Right ventricle myocardium superior (tissue), 1 donor: ENCODE results near the gene DCLK2. TPM values are rescaled to one million over a fixed set of nuclear protein-coding genes. Genes with fewer than 3 reads are reported as not detected.
A peak's percentile ranks its signal among the peaks of the same experiment; 100 is the strongest.

ENCODE experiments used
- ATAC-seq: fragments of 200-7000 bp; cut with Tn5 transposase; one replicate; pipeline ENCODE4 v1.9.1; 2020; ENCODE audit warnings: mild to moderate bottlenecking; ENCODE audit not compliant: poor library complexity
- DNase-seq: peaks from one replicate; pipeline ENCODE4 v3.0.0-alpha.2; 2020
- intact Hi-C: fragments of 100-400 bp; cut with DNase I; formaldehyde crosslinking; loops from one replicate; pipeline ENCODE4 v1.11.2; 2022
- long read RNA-seq: library from polyadenylated mRNA; unstranded; transcript quantifications from one replicate; pipeline ENCODE4 v2.0.0, GENCODE V29; 2021
- total RNA-seq: library from RNA; stranded (reverse); fragmentation: NEBNext Ultra II Directional; extraction: Animal tissue kit (Norgen Biotek cat#: 25700); gene quantifications from one replicate; pipeline ENCODE4 v1.2.1, GENCODE V29; 2021
- donor health status: DM: no; HTN: yes; CAD: no; lungs with severe emphysema.

The DCLK2 gene
- total RNA-seq = 19.9 TPM
- long read RNA-seq, full-length matches to known transcripts = 18 of 35 reads
- long read RNA-seq, partial matches to known transcripts = 4 of 35 reads
- long read RNA-seq, other reads (novel, unspliced or antisense) = 13 of 35 reads

DNA sequence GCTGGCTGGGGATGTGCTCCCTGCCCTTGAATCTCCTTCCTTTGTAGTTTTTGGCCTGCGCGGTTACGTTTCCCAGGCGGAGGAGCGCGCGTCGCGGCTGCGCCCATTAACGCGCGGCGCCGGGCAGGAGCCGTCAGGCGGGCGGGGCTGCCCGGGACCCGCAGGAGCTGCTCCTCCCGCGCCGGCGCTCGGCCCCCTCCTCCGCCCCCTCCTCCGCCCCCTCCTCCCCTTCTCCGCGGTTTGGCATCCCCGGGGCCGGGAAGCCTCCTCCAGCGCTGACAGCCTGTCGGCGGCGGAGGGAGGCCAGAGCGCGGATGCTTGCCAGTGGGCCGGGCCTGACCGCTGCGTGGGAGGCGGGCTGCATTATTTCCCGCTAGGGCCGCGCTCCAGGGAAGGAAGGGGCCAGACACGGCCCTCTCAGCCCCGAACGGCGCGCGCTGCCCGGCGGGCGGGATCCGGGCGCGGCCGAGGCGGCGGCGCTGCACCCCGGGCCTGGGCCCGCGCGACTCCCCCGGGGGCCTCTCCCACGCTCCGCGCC lies at the start of gene DCLK2:
Gene DCLK2 (plus strand): TSS at position 405 of the 538 bp plus-strand sequence. CDS start 583 bp downstream, outside the sequence.
- peak; percentile 90 for ATAC-seq
- intact Hi-C loops = loop anchor here (5.0 kb wide), 1 partner anchor 129 kb away; no protein-coding TSS in a partner anchor

DNA sequence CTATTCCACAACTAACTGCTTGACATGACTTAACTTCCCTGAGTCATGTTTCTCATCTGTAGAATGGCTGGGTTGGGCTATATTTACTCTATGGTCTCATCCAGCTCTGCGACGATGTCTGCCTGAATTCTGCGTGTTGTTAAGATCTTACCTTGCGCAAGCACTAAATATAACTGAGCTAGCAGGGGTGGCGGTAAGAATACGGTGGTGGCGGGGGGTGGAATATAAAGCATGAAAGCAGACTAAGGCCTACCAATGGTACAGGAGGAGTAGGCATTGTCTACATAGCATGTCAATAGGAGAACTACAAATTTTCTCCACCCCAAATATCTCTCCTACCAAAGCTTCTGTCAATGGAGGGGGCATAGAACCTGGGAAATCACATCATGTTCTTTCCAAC lies 45.7 kb upstream of the DCLK2 start:
- DNase-seq (no peak), ATAC-seq (no peak)
- intact Hi-C loops = no loop called here

More for the DNA sequence above, at the start of gene DCLK2:
- DNase-seq = peak; percentile 90

DNA sequence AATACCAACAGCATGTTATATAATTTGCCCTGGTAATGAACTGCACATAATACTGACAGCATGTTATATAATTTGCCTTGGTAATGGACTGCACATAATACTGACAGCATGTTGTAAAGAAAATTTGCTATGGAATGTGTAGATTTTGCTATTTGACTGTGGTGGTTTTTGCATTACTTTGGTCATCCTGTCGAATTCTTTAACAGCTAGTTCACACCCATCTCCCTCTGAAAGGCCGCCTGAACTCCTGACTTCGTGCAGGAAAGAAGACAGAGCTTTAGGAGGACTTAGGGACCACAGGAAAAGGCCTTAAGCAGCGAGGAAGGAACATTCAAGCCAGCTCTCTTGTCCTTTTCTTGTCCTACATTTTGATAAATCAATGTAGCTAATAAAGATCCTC lies 45.2 kb upstream of the DCLK2 start:
- ATAC-seq (no peak), DNase-seq (no peak)
- intact Hi-C loops = no loop called here

DNA sequence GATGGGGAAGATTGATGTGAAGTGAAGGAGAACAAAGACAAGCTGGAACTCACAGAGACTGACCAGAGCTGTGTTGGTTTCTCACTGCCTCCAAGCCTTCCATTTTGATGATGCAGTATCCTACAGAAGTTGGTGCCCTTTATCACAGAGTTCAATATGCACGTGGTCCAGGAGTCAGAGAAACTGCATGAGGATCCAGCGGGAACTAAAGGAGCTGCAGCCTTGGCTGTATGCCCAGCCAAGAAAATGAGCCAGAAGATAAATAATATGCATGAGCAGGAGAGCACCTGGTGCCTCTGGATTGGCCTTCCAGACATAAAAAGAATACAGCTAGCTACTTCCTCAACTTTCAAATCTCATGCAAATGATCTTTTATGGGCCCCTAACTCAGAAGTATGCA lies 44.3 kb upstream of the DCLK2 start:
- DNase-seq (no peak), ATAC-seq (peak; percentile 67)
- intact Hi-C loops = no loop called here

DNA sequence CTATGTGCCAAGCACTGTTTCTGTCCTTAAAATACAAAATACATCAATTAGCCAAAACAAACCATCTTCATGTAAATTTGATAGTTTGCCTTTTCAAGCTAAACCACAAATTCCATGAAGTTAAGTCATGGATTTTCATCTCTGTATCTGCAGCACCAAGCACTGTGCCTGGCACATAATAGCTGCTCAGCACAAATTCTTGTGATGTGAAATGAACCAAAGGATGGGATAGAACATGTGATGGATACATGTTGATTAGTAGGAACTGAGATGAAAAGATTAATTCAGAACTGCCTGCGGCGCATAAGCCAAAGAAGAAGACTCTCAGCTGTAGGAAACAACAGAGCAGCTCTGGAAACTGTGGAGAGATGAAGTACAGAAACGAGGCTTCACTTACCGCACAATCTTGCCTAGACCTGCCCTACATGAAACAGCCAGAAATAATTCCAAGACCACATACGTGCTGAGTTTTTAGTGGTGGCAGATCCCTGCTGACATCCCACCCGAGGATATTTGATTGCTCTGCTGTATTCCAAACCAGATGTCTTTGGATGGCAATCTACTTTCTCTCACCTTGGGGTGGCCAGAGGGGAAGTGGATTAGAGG lies 40.9 kb upstream of the DCLK2 start:
- ATAC-seq = no peak
- intact Hi-C loops = no loop called here
- DNase-seq = no peak

DNA sequence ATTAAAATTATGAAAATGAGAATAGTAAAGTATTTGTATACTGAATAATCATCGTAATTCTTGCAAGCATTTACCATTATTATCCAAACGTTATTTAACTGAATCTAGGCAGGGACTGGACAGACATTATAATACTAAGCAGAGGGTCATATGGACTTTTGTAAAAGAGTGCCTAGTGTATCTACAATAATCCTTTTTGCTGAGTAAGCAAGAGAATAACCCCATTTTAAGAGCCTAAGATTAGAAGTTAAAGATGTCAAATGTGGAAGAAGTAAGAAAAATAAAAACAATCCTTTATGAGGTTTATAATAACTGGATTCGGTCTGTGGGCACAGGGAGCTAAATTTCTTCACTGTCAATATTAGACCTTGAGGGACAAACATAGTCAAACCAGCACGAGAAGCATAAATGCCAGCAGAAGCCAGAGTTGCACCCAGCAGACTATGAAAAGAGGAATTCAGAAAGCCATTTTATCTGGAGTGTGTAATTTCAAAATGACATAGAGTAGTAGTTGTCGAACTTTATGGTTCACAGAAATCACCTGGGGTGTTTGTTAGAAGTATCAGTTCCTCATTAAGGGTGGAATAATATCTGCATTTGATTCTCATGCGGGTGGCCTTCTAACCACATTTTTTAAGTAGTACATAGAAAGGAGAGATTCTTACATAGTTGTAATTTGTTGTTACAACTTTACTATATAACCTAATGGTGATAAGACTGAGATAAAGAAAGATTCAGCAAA lies 39.7 kb upstream of the DCLK2 start:
- ATAC-seq (no peak), DNase-seq (no peak)
- intact Hi-C loops = no loop called here

DNA sequence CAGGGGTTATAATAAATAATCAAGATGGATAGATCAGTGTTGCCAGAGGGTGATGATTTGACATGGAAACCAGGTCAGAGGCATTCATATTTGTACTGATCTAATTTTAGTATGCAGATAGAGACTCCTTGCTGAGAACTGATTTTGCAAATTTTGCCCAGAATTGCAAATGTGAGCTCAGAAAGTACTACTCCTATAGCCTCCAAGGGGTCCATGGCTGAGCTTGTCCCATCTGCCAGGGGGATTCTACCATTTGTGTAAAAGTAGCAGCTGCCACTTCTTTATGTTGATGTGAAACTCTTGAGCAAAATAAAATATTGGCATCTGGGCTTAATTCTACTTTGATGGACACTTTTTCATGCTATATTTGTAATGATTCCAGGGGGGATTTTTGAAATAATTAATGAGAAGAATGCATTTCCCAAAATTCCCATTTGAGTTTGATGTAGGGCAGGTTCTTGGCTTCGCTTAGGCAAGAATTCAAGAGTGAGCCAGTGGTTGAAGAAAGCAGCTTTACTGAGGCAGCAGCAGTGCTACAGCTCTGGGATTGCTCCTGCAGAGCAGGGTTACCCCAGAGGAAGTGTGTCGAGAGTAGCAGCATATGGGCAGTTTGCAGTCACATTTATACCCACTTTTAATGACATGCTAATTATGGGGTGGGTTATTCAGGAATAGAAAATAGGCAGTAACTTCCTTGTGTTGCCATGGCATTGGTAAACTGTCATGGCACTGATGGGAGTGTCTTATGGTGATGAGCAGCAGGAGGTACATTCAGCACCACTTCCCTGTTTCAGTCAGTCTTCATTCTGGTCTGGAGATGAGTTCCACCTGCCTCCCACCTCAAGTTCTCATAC lies 38.7 kb upstream of the DCLK2 start:
- ATAC-seq (no peak), DNase-seq (no peak)
- intact Hi-C loops = no loop called here

DNA sequence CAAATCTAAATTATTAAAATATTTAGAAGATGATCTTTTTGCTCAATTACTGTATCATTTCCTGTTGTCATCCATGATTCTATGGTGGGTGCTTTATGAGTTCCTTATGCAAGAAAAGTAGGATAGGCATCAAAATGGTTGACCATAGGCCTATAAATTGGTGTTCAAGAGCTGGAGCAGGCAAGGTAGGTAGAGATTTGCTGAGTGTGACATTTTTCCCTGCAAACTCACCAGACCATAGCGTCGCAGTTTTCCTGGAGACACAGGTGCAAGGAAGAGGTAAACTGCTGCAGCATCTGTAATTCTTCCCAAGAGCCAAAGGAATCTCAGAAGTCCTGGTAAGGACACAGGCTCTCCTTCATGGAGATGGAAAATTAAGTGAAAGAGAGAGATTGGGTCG lies 33.7 kb upstream of the DCLK2 start:
- intact Hi-C loops = no loop called here

DNA sequence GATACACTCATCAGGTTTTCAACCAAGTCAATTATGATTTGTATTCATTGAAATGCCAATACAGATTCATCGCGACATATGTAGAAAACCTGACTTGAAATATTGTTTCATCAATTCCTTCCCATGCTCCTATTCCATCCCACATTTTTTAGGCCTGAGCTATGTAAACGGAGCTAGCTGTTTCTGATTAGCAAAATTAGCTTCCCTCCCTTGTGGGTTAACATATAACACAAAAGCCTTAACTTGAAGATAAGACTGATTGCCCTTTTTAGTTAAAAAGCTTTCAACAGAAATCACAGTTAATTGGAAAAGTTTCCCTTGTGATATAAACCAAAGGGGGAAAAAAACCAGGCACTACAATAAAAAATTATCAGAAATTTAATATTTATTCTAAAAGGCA lies 32.8 kb upstream of the DCLK2 start:
- DNase-seq (no peak), ATAC-seq (no peak)
- intact Hi-C loops = no loop called here

More for the DNA sequence above, 33.7 kb upstream of the DCLK2 start:
- ATAC-seq = no peak
- DNase-seq = no peak

DNA sequence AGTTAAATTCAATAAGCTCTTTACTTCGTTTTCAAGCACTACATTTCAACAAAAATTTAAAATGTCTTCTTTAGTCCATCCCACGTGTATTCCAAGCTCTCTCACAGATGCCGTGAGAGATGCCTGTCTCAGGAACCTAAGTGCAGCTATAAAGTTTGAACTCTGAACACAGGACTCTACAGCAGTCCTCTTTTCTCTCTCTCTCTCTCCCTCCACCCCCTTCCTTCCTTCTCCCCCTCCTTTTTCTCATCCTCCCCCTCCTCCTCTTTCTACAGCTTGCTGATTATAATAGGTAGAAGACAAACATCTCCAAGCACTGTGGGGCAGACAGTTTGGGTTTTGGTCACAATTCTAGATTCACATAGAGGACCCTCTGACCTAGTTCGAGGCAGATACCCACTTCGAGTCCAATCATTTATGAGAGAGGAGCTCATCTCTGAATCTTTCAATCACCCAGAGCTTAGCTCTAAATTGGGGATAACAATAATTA lies 31.5 kb upstream of the DCLK2 start:
- intact Hi-C loops = no loop called here
- ATAC-seq (no peak), DNase-seq (no peak)

DNA sequence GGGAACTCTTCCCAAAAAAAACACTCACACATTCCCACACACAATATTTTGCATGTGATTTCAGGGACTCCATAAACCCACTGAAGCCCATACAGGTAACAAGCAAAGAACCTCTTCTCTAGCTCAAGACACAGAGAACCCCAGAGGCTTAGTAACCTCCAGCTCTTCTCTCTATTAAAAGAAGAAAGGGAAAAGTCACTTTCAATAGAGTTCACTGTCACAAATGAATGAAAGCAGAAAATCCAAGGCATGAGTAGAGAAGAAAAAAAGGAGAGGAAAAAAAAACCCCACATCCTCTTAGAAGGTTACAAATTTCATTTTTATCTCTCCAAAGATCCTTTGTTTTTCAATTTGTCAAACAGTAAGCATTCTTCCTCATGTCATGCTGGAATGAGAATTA lies 30.7 kb upstream of the DCLK2 start:
- ATAC-seq = no peak
- DNase-seq = no peak
- intact Hi-C loops = no loop called here

DNA sequence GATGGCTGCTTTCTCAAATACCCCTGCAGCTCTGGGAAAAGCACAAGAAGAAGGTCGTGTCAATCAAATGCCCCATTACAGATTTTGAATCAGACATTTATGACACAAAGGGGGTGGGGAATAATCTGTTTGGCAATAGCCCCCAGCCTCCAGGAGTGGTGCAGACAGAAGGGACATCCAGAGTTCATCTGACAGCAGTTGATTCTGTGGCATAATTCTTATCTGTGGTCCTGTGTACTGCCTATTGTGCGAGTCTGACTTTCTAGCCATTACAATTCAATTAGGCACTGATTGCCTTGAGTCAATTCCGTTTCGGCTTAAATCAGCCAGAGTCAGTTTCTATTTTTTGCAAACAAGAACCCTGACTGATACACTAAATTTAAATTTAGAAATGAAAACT lies 28.6 kb upstream of the DCLK2 start:
- intact Hi-C loops = no loop called here
- ATAC-seq = no peak
- no peak for DNase-seq

DNA sequence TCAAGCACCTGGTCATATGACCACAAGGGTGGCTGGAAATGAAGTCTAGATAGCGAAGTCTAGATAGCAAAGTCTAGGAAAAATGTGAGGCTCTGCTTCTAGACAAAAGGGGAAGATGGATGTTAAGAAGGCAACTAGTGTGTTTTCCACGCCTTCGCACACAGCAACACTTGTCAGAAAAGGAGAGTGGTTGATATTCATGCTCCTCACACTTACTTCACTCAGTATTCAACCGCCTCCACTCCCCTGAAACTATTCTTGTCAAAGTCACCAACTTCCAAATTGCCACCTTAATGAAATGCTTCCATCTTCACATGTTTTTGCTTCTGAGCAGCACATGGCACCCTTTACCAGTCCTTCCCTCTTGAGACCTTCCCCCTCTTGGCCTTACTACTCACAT lies 27.7 kb upstream of the DCLK2 start:
- DNase-seq (no peak), ATAC-seq (no peak)
- intact Hi-C loops = no loop called here

DNA sequence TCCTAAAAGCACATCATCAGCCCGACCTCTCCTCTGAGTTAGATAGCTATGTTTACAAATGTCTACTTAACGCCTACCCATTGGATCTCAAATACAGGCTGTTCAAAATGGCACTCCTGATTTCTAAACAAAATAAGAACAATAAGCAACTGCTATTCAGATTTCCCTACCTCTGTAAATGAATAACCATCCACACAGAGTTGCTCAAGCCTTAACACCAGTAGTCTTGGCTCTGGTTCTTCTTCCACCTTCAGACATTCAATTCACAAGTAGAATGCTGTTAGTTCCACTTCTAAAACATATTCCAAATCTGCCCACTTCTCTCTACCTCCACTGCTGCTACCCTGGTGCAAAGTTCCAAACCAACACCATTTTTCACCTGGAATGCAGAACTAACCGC lies 27.1 kb upstream of the DCLK2 start:
- no peak for ATAC-seq
- DNase-seq = no peak
- intact Hi-C loops = no loop called here

DNA sequence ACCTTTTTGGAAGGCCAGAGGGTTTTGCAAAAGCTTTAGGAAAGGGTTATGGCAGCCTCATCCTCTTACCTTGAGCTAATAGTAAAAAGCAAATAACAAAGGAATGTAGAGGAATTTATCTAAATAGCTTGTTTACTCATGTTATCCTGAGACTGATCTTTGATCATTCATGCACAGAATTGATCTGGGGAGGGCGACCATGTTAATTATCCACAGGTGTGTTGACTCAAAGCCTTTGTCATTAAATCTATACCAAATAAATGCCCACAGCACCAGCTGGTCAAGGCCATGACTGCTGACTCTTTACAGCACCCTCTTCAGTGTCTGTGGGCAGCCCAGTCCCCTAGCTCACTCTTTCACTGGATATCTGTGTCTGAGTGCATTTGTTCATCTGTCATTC lies 22.8 kb upstream of the DCLK2 start:
- no peak for ATAC-seq
- intact Hi-C loops = no loop called here
- DNase-seq = no peak

DNA sequence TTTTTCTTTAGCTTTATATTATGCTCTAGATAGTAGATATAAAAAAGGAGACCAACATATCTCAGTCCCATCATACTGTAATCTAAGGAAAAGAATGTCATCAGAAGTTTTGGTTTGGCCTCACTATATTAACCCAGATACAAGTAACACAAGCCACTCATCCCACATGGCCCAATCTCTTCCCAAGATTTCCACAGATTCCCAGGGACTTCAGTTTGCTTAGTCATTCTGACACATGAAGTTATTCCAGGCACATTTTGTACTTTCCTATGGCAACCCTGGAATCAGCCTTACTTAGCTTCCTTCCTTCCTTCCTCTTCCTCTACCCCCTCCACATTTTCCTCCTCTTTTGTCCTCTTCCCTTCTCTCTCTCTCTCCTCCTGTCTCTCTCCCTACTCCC lies 21.7 kb upstream of the DCLK2 start:
- intact Hi-C loops = no loop called here
- DNase-seq (no peak), ATAC-seq (no peak)

DNA sequence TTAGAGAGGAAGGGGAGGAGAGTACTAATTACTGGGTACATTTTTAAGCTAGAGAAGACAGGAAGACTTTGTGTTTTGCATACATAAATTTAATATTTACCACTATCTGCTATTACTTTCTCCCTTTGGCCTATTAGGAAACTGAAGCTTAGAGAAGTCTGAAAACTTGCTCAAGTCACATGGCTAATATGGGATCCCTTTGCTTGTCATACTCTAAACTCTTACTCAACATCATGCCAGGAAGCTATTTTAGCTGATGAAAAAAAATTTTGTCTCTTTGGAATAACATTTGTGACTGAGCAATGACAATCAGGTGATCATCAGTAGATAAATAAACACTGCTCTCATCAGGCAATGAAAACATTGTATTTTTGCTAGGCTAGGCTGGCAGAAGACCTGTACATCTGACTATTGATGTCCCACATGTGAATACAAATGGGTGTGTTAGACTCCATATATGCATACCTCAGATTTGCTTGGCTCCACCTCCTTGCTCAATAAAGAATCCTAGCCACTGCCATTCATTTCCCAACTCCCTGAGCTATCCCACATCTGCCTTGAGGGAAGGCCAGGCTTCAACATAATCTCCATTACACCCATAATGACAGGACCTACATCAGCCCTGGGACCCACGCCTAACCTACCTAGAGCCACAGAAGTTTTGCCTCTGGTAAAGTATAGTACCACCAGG lies 17.0 kb upstream of the DCLK2 start:
- no peak for ATAC-seq
- no peak for DNase-seq
- intact Hi-C loops = no loop called here

DNA sequence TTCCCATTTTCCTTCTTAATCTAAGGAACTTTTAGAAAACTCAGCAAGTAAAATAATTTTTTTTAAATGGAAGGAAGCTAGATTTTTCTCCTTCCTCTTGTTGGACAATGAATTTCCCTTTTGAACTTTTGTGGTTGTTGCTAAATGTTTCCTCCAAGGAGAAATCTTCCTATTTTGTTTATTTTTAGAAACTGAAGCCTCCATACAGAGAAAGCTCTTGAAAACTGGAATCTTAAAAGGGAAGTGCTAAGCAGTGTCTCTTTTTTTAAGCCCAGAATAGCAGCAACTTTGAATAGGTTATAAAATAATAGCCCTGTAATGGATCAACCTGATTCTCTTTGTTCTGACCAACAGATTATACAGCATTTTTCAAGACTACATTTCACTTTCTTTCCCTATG lies 15.1 kb upstream of the DCLK2 start:
- DNase-seq = no peak
- intact Hi-C loops = no loop called here
- ATAC-seq = peak; percentile 55

DNA sequence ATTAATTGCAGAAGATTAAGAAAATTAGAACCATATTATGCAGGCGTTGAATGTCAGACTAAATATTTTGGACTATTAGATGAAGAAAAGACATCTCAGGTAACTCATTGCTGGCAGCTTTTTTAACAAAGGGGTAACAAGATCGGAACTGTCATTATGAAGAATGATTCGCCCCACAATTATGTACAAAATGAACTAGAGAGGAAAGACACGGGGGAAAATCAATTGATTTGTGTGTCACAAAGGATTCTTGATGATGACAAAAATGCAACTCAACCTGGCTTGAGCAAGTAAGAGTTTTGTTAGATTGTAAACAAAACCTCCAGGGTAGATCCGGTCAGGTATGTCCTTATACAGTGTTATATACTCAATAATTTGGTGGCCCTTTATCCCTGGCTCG lies 12.5 kb upstream of the DCLK2 start:
- DNase-seq = no peak
- intact Hi-C loops = no loop called here
- ATAC-seq = no peak
